Vagina (tissue), 2 donors: ENCODE data around the gene TRIM56.

ENCODE experiments used
- CTCF ChIP-seq, 3 experiments: fragments of 450-650 bp in 2 of 3; fragments of 200-600 bp in 1 of 3; sonication (generic) in 1 of 3; IDR thresholded peaks; one replicate each; pipeline ENCODE4 v1.5.1; 2017 to 2019; ENCODE audit warnings: antibody characterized with exemption in 3 of 3, mild to moderate bottlenecking in 2 of 3, moderate library complexity in 2 of 3
- POLR2A ChIP-seq, 2 donors: fragments of 450-650 bp; IDR thresholded peaks; one replicate each; pipeline ENCODE4 v1.6.1; 2017; ENCODE audit warnings: antibody characterized with exemption in 2 of 2, mild to moderate bottlenecking in 2 of 2, moderate library complexity in 2 of 2

GRCh38 chr7:101111261-101111660, 26.0 kb downstream of the TRIM56 start:
- TF ChIP-seq CTCF (IDR thresholded peaks at IDR 0.05) (no peak), POLR2A (IDR thresholded peaks at IDR 0.05) (no peak)
